ENCODE results near the gene TOGARAM1. TPM values are rescaled to one million over a fixed set of nuclear protein-coding genes. Genes with fewer than 3 reads are reported as not detected.

Gene TOGARAM1
- total RNA-seq, 1 donor from 2014 or later = 4.6 TPM

DNA sequence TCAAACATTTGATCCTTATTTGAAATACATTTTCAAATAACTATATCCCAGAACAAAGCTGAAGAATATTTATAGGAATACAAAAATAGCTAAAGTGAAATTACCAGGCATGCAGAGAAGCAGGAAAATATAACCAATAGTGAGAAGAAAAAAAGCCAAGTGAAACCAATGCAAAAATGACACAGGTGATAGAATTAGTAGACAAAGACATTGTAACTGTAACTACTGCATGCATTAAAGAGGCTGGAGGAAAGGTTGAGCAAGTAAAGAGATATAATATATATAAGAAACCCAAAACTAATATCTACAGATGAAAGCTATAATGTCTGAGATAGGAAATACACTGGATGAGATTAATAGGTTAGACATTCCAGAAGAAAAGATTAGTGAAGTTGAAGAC, 72.7 kb downstream of the TOGARAM1 start:
- TF ChIP-seq CTCF (conservative IDR thresholded peaks at IDR 0.05; ENCODE audit: low read depth, low read length) = no peak
- no peak overlapping the region for H3K4me3 ChIP-seq (ENCODE audit: low read depth, low read length)
- DNase-seq (ENCODE audit: low read depth) = no peak

DNA sequence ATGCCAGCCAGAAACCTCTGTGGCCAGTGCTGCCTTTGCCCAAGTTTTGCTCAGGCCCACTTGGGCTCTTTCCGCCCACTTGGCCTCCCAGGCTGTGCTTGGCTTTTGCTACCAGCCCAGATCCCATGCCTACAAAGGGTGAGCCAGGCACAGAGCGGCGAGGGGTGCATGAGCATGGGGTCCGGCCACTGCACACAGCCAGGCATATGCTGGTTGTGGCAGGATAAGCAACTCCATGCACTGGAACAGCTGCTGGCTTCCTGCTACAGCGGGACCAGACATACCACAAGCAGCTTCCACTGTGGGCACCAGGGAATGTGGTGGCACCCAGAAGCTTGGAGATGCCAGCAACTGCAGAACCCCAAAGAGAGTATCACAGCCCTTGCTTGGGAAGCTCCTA, 76.3 kb downstream of the TOGARAM1 start:
- no peak for TF ChIP-seq CTCF (conservative IDR thresholded peaks at IDR 0.05; ENCODE audit: low read depth, low read length)
- no peak overlapping the region for H3K4me3 ChIP-seq (ENCODE audit: low read depth, low read length)
- no peak for DNase-seq (ENCODE audit: low read depth)

DNA sequence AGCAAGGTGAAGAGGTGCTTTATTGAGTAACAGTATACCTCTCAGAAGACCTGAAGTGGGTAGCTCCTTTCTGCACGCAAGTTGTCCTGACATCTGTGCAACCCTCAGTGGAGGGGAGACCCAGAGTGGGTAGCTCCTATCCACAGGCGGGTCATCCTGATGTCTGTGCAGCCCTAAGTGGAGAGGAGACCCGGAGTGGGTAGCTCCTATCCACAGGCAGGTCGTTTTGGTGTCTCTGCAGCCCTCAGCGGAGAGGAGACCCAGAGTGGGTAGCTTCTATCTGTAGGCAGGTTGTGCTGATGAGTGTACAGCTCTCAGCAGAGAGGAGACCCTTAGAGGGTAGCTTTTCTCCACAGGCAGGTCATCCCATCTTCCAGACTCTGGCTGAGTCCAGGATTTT, 76.9 kb downstream of the TOGARAM1 start:
- DNase-seq (ENCODE audit: low read depth) = no peak
- H3K4me3 ChIP-seq (ENCODE audit: low read depth, low read length) = no peak overlapping the region
- TF ChIP-seq CTCF (conservative IDR thresholded peaks at IDR 0.05; ENCODE audit: low read depth, low read length) = no peak

- no peak for DNase-seq (ENCODE audit: low read depth)
- no peak for TF ChIP-seq CTCF (conservative IDR thresholded peaks at IDR 0.05; ENCODE audit: low read depth, low read length)
- no peak overlapping the region for H3K4me3 ChIP-seq (ENCODE audit: low read depth, low read length)
Measured at GRCh38 chr14:45039390-45039789, 77.4 kb downstream of the TOGARAM1 start.

DNA sequence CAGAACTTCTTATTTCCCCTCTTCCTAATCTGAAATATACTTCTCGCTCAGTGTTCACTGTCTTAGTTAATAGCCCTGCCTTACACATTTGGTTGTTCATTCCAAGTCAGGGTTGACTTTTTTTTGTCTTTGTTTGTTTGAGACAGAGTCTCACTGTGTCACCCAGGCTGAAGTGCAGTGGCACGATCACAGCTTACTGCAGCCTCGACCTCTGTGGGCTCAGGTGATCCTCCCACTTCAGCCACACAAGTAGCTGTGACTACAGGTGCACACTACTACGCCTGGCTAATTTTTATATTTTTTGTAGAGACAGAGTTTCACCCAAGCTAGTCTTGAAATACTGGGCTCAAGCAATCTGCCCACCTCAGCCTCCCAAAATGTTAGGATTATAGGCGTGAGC, 79.7 kb downstream of the TOGARAM1 start:
- DNase-seq (ENCODE audit: low read depth) = no peak
- H3K4me3 ChIP-seq (ENCODE audit: low read depth, low read length) = no peak overlapping the region
- no peak for TF ChIP-seq CTCF (conservative IDR thresholded peaks at IDR 0.05; ENCODE audit: low read depth, low read length)

DNA sequence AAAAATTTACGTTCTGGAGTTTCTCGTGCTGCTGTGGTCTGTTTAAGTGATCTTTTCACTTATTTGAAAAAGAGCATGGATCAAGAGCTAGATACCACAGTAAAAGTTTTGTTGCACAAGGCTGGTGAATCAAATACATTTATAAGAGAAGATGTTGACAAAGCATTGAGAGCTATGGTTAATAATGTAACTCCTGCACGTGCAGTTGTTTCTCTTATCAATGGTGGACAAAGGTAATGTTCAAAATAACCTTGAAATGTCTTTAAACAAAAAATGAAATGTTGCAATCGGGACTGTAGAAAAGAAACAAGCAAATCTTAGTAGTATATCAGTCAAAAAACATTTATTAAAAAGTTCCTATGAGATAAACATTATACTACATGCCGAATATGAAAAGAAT, 82.6 kb downstream of the TOGARAM1 start:
- no peak for DNase-seq (ENCODE audit: low read depth)
- no peak for TF ChIP-seq CTCF (conservative IDR thresholded peaks at IDR 0.05; ENCODE audit: low read depth, low read length)
- no peak overlapping the region for H3K4me3 ChIP-seq (ENCODE audit: low read depth, low read length)

- no peak overlapping the region for H3K4me3 ChIP-seq (ENCODE audit: low read depth, low read length)
- no peak for DNase-seq (ENCODE audit: low read depth)
- TF ChIP-seq CTCF (conservative IDR thresholded peaks at IDR 0.05; ENCODE audit: low read depth, low read length) = no peak
Measured at GRCh38 chr14:45048385-45048784, 86.4 kb downstream of the TOGARAM1 start.
